MM.1S (cell line): ENCODE results near the gene PPP6R3.
"Not testable (repeated sequence)": the region's sequence is repeated elsewhere in the genome, so short reads cannot be mapped to it uniquely, and the experiment has no call there.

Experiments
- EZH2 ChIP-seq: fragments of 300-600 bp; sonication (generic); optimal IDR thresholded peaks from 2 replicates; pipeline ENCODE3; 2017; ENCODE audit warnings: low read depth, mild to moderate bottlenecking, antibody characterized with exemption, low read length, mixed read lengths
- EZH2phosphoT487 ChIP-seq: fragments of 300-600 bp; sonication (generic); IDR thresholded peaks from 2 replicates; pipeline ENCODE4 v1.6.1; 2018; ENCODE audit warnings: antibody characterized with exemption, low read length
- TF ChIP-seq, protein P1 (sequence below): fragments of 300-600 bp; sonication (generic); IDR thresholded peaks from 2 replicates; pipeline ENCODE4 v1.5.1; 2016; ENCODE audit warnings: antibody characterized with exemption, low read length, mixed read lengths

DNA sequence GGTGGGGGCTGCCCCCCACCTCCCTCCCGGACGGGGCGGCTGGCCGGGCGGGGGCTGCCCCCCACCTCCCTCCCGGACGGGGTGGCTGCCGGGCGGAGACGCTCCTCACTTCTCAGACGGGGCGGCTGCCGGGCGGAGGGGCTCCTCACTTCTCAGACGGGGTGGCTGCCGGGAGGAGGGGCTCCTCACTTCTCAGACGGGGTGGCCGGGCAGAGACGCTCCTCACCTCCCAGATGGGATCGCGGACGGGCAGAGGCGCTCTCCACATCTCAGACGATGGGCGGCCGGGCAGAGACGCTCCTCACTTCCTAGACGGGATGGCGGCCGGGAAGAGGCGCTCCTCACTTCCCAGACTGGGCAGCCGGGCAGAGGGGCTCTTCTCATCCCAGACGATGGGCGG is 15.1 kb downstream of the PPP6R3 start:
- TF ChIP-seq, protein P1, sequence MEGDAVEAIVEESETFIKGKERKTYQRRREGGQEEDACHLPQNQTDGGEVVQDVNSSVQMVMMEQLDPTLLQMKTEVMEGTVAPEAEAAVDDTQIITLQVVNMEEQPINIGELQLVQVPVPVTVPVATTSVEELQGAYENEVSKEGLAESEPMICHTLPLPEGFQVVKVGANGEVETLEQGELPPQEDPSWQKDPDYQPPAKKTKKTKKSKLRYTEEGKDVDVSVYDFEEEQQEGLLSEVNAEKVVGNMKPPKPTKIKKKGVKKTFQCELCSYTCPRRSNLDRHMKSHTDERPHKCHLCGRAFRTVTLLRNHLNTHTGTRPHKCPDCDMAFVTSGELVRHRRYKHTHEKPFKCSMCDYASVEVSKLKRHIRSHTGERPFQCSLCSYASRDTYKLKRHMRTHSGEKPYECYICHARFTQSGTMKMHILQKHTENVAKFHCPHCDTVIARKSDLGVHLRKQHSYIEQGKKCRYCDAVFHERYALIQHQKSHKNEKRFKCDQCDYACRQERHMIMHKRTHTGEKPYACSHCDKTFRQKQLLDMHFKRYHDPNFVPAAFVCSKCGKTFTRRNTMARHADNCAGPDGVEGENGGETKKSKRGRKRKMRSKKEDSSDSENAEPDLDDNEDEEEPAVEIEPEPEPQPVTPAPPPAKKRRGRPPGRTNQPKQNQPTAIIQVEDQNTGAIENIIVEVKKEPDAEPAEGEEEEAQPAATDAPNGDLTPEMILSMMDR: not testable (repeated sequence)
- not testable (repeated sequence) for TF ChIP-seq EZH2, EZH2phosphoT487
